Liver (tissue), 3 donors: ENCODE data around the gene SUCO.

ENCODE experiments used
- EGR1 ChIP-seq, 2 donors: IDR thresholded peaks; 2 replicates each; pipeline ENCODE4 v1.6.1; 2016 to 2018; ENCODE audit warnings: antibody characterized with exemption in 2 of 2, low read depth in 2 of 2
- FOXA2 ChIP-seq: IDR thresholded peaks from 2 replicates; pipeline ENCODE4 v1.6.1; 2016; ENCODE audit warnings: antibody characterized with exemption
- HNF4A ChIP-seq, 2 donors: conservative IDR thresholded peaks; 2 replicates each; pipeline ENCODE4 v1.6.1; 2016; ENCODE audit warnings: antibody characterized with exemption in 2 of 2, mild to moderate bottlenecking in 2 of 2
- JUND ChIP-seq, 2 donors: IDR thresholded peaks; 2 replicates each; pipeline ENCODE4 v1.6.1; 2016; ENCODE audit warnings: antibody characterized with exemption in 2 of 2
- NR2F2 ChIP-seq: IDR thresholded peaks from 2 replicates; pipeline ENCODE4 v1.6.1; 2016; ENCODE audit warnings: antibody characterized with exemption
- RAD21 ChIP-seq, 2 donors: IDR thresholded peaks; 2 replicates each; pipeline ENCODE4 v1.6.1; 2016; ENCODE audit warnings: antibody characterized with exemption in 2 of 2, mild to moderate bottlenecking in 2 of 2
- SP1 ChIP-seq: IDR thresholded peaks from 2 replicates; pipeline ENCODE4 v1.6.1; 2018; ENCODE audit warnings: antibody characterized with exemption, mild to moderate bottlenecking
- TAF1 ChIP-seq: conservative IDR thresholded peaks from 2 replicates; pipeline ENCODE4 v1.6.1; 2016; ENCODE audit warnings: antibody characterized with exemption, mild to moderate bottlenecking
- YY1 ChIP-seq: IDR thresholded peaks from 2 replicates; pipeline ENCODE4 v1.6.1; 2016; ENCODE audit warnings: antibody characterized with exemption, mild to moderate bottlenecking
- TF ChIP-seq, protein P1 (sequence below): fragments of 150-350 bp; IDR thresholded peaks from 2 replicates; pipeline ENCODE4 v1.5.1; 2017; ENCODE audit warnings: improper control_type of control experiment, low read depth, low read length; ENCODE audit not compliant: missing input control
- TF ChIP-seq, protein P2 (sequence below): IDR thresholded peaks from 2 replicates; pipeline ENCODE4 v1.6.1; 2016; ENCODE audit warnings: antibody characterized with exemption, mild to moderate bottlenecking
- TF ChIP-seq, protein P3 (sequence below): IDR thresholded peaks from 2 replicates; pipeline ENCODE4 v1.6.1; 2016; ENCODE audit warnings: antibody characterized with exemption
- TF ChIP-seq, protein P4 (sequence below): IDR thresholded peaks from 2 replicates; pipeline ENCODE4 v1.6.1; 2016; ENCODE audit warnings: antibody characterized with exemption
- donor health status: healthy.
- donor health status: healthy.

DNA sequence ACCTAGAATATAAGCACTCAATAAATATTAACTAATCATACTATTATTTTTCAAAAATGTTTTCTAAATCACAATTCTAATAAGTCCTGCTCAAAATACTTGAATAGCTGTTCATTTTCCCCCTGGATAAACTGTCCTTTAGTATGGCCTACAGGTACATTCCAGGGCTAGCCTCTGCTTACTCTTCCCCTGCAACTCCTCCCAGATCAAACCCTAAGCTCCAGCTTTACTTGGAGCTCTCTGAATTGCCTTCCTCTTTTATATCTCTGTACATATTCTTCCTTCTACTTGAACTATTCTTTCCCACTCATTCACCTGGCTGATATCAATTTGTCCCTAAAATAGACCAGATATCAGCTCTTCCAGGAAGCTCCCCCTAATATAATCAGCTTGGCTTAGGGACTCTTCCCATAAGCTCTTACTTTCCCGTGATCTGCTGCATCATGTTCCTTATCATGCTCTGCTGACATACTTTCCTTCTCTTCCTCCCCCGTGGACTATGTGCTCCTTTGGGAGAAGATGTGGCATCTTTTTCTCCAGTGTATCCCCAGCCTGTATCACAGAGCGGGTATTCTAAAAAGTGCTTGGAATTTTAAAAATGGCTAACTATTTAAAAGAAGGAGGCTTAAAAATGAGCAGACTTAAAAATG, 46.0 kb upstream of the SUCO start:
- TF ChIP-seq, protein P1, sequence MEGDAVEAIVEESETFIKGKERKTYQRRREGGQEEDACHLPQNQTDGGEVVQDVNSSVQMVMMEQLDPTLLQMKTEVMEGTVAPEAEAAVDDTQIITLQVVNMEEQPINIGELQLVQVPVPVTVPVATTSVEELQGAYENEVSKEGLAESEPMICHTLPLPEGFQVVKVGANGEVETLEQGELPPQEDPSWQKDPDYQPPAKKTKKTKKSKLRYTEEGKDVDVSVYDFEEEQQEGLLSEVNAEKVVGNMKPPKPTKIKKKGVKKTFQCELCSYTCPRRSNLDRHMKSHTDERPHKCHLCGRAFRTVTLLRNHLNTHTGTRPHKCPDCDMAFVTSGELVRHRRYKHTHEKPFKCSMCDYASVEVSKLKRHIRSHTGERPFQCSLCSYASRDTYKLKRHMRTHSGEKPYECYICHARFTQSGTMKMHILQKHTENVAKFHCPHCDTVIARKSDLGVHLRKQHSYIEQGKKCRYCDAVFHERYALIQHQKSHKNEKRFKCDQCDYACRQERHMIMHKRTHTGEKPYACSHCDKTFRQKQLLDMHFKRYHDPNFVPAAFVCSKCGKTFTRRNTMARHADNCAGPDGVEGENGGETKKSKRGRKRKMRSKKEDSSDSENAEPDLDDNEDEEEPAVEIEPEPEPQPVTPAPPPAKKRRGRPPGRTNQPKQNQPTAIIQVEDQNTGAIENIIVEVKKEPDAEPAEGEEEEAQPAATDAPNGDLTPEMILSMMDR: no peak
- no peak for TF ChIP-seq SP1
- TF ChIP-seq, protein P2, sequence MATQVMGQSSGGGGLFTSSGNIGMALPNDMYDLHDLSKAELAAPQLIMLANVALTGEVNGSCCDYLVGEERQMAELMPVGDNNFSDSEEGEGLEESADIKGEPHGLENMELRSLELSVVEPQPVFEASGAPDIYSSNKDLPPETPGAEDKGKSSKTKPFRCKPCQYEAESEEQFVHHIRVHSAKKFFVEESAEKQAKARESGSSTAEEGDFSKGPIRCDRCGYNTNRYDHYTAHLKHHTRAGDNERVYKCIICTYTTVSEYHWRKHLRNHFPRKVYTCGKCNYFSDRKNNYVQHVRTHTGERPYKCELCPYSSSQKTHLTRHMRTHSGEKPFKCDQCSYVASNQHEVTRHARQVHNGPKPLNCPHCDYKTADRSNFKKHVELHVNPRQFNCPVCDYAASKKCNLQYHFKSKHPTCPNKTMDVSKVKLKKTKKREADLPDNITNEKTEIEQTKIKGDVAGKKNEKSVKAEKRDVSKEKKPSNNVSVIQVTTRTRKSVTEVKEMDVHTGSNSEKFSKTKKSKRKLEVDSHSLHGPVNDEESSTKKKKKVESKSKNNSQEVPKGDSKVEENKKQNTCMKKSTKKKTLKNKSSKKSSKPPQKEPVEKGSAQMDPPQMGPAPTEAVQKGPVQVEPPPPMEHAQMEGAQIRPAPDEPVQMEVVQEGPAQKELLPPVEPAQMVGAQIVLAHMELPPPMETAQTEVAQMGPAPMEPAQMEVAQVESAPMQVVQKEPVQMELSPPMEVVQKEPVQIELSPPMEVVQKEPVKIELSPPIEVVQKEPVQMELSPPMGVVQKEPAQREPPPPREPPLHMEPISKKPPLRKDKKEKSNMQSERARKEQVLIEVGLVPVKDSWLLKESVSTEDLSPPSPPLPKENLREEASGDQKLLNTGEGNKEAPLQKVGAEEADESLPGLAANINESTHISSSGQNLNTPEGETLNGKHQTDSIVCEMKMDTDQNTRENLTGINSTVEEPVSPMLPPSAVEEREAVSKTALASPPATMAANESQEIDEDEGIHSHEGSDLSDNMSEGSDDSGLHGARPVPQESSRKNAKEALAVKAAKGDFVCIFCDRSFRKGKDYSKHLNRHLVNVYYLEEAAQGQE: no peak
- no peak for TF ChIP-seq EGR1 (IDR thresholded peaks at IDR 0.05; ENCODE audit: low read depth in 2 of 2)
- TF ChIP-seq RAD21 (IDR thresholded peaks at IDR 0.05): no peak
- TF ChIP-seq NR2F2: no peak
- no peak for TF ChIP-seq FOXA2
- TF ChIP-seq, protein P3, sequence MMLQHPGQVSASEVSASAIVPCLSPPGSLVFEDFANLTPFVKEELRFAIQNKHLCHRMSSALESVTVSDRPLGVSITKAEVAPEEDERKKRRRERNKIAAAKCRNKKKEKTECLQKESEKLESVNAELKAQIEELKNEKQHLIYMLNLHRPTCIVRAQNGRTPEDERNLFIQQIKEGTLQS: no peak
- TF ChIP-seq, protein P4, sequence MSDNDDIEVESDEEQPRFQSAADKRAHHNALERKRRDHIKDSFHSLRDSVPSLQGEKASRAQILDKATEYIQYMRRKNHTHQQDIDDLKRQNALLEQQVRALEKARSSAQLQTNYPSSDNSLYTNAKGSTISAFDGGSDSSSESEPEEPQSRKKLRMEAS: no peak
- TF ChIP-seq TAF1: no peak
- no peak for TF ChIP-seq YY1
- TF ChIP-seq JUND (IDR thresholded peaks at IDR 0.05): no peak
- no peak for TF ChIP-seq HNF4A (conservative IDR thresholded peaks at IDR 0.05)
